Measurements from ENCODE around the gene SAFB.
A peak's percentile ranks its signal among the peaks of the same experiment; 100 is the strongest.
"Not testable (repeated sequence)": the region's sequence is repeated elsewhere in the genome, so short reads cannot be mapped to it uniquely, and the experiment has no call there.

Gene SAFB

GRCh38 chr19:5686647-5687359 is 63.9 kb downstream of the SAFB start:
- H3K9ac ChIP-seq (ENCODE audit: low read length) = no peak overlapping the region
- no peaks in the 10 kb centered on the region for H3K27me3 ChIP-seq (ENCODE audit: control insufficient read depth, insufficient read depth, low read length)
- H3K36me3 ChIP-seq (ENCODE audit: control insufficient read depth, insufficient read depth, low read length) = no peaks in the 10 kb centered on the region
- peak overlapping the region; percentile 77 for H3K4me3 ChIP-seq (ENCODE audit: low read length)
- peaks cover 4% of the 10 kb centered on the region for H3K4me1 ChIP-seq (ENCODE audit: control insufficient read depth, insufficient read depth, low read length)
- peak overlapping the region; percentile 61 for H3K27ac ChIP-seq (ENCODE audit: low read depth, low read length)

- Histone ChIP-seq H3K27ac (ENCODE audit: low read depth, low read length) (peak overlapping the region; percentile 61), H3K4me3 (ENCODE audit: low read length) (peak overlapping the region; percentile 64), H3K9ac (ENCODE audit: low read length) (no peak overlapping the region), H3K4me1 (ENCODE audit: control insufficient read depth, insufficient read depth, low read length) (peaks cover 6% of the 10 kb centered on the region), H3K36me3 (ENCODE audit: control insufficient read depth, insufficient read depth, low read length) (peaks cover 4% of the 10 kb centered on the region), H3K27me3 (ENCODE audit: control insufficient read depth, insufficient read depth, low read length) (no peaks in the 10 kb centered on the region)
These were observed 64.7 kb downstream of the SAFB start for GRCh38 chr19:5687360-5688198.

- H3K36me3 ChIP-seq (ENCODE audit: control insufficient read depth, insufficient read depth, low read length) = peaks cover 11% of the 10 kb centered on the region
- H3K4me1 ChIP-seq (ENCODE audit: control insufficient read depth, insufficient read depth, low read length); H3K9ac ChIP-seq (ENCODE audit: low read length); H3K4me3 ChIP-seq (ENCODE audit: low read length); H3K27me3 ChIP-seq (ENCODE audit: control insufficient read depth, insufficient read depth, low read length); H3K27ac ChIP-seq (ENCODE audit: low read depth, low read length): not testable (repeated sequence)
These were observed 65.5 kb downstream of the SAFB start for GRCh38 chr19:5688262-5688881.

DNA sequence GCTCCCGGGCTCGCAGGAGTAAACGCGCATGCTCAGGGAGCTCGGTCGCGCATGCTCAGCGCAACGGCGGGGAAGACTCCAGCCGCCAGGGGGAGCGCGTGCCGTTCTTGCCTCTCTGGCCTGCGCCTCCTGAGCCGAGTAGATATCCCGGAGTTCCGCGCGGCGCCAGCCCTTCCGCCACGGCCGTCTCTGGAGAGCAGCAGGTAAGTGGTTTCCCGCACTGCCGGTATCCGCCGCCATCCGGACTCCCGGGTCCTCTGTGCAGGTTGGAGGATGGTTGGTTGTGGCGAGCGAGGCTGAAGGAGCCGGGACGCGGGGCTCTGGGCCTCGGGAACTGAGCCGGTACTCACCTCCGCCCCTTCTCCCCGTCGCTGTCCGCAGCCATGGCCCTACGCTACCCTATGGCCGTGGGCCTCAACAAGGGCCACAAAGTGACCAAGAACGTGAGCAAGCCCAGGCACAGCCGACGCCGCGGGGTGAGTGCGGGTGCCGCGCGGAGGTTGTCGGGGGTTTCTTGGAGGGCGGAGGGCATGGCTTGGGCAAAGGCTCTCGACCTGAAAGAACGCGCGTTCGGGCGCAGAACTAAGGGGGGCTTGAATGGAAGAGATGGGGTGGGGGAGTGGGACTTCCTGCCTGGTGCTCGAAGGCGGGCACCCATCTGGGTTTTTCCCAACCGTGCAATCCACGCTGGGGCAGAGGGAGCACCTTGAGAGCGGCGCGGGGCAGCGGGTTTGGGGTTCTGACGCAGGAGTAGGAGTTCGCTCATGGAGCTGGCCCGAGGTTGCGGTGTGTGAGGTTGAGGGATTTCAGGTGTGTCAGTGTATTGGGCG is 67.5 kb downstream of the SAFB start, which contains the start of gene RPL36:
RPL36 (plus strand) TSS at position 171 of the 830 bp plus-strand sequence; CDS start at position 384, 213 bp downstream.
- Histone ChIP-seq H3K27ac (ENCODE audit: low read depth, low read length) (peak within 1 kb of the TSS; percentile 89), H3K4me3 (ENCODE audit: low read length) (peak within 1 kb of the TSS; percentile 87), H3K27me3 (ENCODE audit: control insufficient read depth, insufficient read depth, low read length) (no peaks in the 10 kb centered on the region), H3K4me1 (ENCODE audit: control insufficient read depth, insufficient read depth, low read length) (peaks cover 6% of the 10 kb centered on the region), H3K36me3 (ENCODE audit: control insufficient read depth, insufficient read depth, low read length) (peaks cover 24% of the 10 kb centered on the region), H3K9ac (ENCODE audit: low read length) (peak within 1 kb of the TSS; percentile 85)

- Histone ChIP-seq H3K27me3 (ENCODE audit: control insufficient read depth, insufficient read depth, low read length) (no peaks in the 10 kb centered on the region), H3K4me1 (ENCODE audit: control insufficient read depth, insufficient read depth, low read length) (peaks cover 6% of the 10 kb centered on the region), H3K9ac (ENCODE audit: low read length) (peak overlapping the region; percentile 85), H3K27ac (ENCODE audit: low read depth, low read length) (peak overlapping the region; percentile 89), H3K36me3 (ENCODE audit: control insufficient read depth, insufficient read depth, low read length) (peaks cover 29% of the 10 kb centered on the region), H3K4me3 (ENCODE audit: low read length) (peak overlapping the region; percentile 87)
These were observed 68.3 kb downstream of the SAFB start for GRCh38 chr19:5690955-5691821.

GRCh38 chr19:5691822-5692722 is 69.2 kb downstream of the SAFB start:
- H3K27me3 ChIP-seq (ENCODE audit: control insufficient read depth, insufficient read depth, low read length) = no peaks in the 10 kb centered on the region
- H3K27ac ChIP-seq (ENCODE audit: low read depth, low read length) = peak overlapping the region; percentile 60
- no peak overlapping the region for H3K4me3 ChIP-seq (ENCODE audit: low read length)
- no peak overlapping the region for H3K9ac ChIP-seq (ENCODE audit: low read length)
- peaks cover 4% of the 10 kb centered on the region for H3K4me1 ChIP-seq (ENCODE audit: control insufficient read depth, insufficient read depth, low read length)
- H3K36me3 ChIP-seq (ENCODE audit: control insufficient read depth, insufficient read depth, low read length) = peaks cover 36% of the 10 kb centered on the region

GRCh38 chr19:5692723-5693194 is 69.9 kb downstream of the SAFB start:
- H3K27ac ChIP-seq (ENCODE audit: low read depth, low read length) = no peak overlapping the region
- peaks cover 39% of the 10 kb centered on the region for H3K36me3 ChIP-seq (ENCODE audit: control insufficient read depth, insufficient read depth, low read length)
- peaks cover 4% of the 10 kb centered on the region for H3K4me1 ChIP-seq (ENCODE audit: control insufficient read depth, insufficient read depth, low read length)
- H3K9ac ChIP-seq (ENCODE audit: low read length) = no peak overlapping the region
- H3K27me3 ChIP-seq (ENCODE audit: control insufficient read depth, insufficient read depth, low read length) = no peaks in the 10 kb centered on the region
- no peak overlapping the region for H3K4me3 ChIP-seq (ENCODE audit: low read length)

- Histone ChIP-seq H3K9ac (ENCODE audit: low read length) (peak overlapping the region; percentile 21), H3K36me3 (ENCODE audit: control insufficient read depth, insufficient read depth, low read length) (peaks cover 39% of the 10 kb centered on the region), H3K4me3 (ENCODE audit: low read length) (no peak overlapping the region), H3K27ac (ENCODE audit: low read depth, low read length) (no peak overlapping the region), H3K27me3 (ENCODE audit: control insufficient read depth, insufficient read depth, low read length) (no peaks in the 10 kb centered on the region), H3K4me1 (ENCODE audit: control insufficient read depth, insufficient read depth, low read length) (peaks cover 4% of the 10 kb centered on the region)
These were observed 70.6 kb downstream of the SAFB start for GRCh38 chr19:5693195-5694166.

DNA sequence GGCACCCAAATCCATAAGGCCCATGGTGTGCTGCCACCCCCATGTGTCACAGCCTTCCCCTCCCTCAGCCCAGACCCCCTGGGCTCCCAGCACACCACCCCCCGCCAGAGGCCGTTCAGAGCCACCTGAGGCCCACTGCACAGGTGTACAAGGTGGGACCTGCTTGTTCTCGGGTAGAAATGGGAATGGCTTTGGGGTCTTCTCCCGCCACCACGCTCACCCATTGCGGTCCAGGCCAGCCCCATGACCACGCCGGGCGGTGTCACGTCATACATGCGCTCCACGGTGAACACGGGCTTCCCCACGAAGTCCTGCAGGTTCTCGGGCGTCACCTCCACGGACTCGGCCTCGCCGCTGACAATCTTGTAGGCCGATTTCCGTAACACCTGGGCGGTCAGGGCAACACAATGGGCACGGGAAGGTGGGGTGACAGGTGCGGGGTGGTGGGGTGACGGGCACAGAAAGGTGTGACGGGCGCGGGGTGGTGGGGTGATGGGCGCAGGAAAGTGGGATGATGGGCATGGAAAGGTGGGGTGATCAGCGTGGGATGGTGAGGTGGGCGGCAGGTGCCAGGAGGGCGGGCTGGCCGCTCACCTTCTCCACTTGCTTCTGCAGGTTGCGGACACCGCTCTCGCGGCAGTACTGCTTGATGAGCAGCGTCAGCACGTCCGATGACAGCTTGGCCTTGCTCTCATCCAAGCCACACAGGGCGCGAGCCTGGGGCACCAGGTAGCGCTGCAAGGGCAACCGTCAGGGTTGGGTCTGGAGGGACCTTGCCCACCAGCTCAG is 71.5 kb downstream of the SAFB start:
- H3K9ac ChIP-seq (ENCODE audit: low read length) = no peak overlapping the region
- H3K36me3 ChIP-seq (ENCODE audit: control insufficient read depth, insufficient read depth, low read length) = peaks cover 44% of the 10 kb centered on the region
- H3K27me3 ChIP-seq (ENCODE audit: control insufficient read depth, insufficient read depth, low read length) = no peaks in the 10 kb centered on the region
- peaks cover 4% of the 10 kb centered on the region for H3K4me1 ChIP-seq (ENCODE audit: control insufficient read depth, insufficient read depth, low read length)
- no peak overlapping the region for H3K27ac ChIP-seq (ENCODE audit: low read depth, low read length)
- no peak overlapping the region for H3K4me3 ChIP-seq (ENCODE audit: low read length)

All from rectal smooth muscle tissue (tissue), 1 donor.